Keratinocyte (primary cell): ENCODE data around the gene R3HDM4. TPM values are rescaled to one million over a fixed set of nuclear protein-coding genes. Genes with fewer than 3 reads are reported as not detected.

Source experiments
- DNase-seq: peaks from one replicate; pipeline ENCODE4 v3.0.0-alpha.2; 2011; ENCODE audit warnings: low read depth, missing footprints, low spot score
- FAIRE-seq: peaks from 2 replicates; lab custom pipeline; 2011; peaks lifted over from hg19 to GRCh38; lab: Jason Lieb, UNC
- H2AFZ ChIP-seq: 2 replicates; pipeline ENCODE4 v1.6.0; 2012; ENCODE audit warnings: low read length, control low read depth, inconsistent platforms; ENCODE audit not compliant: control insufficient read depth
- H3K27ac ChIP-seq: 2 replicates; pipeline ENCODE4 v1.5.1; 2011; ENCODE audit warnings: low read length; ENCODE audit not compliant: control insufficient read depth, insufficient read depth
- H3K27me3 ChIP-seq: 3 replicates; pipeline ENCODE4 v1.6.0; 2011; ENCODE audit warnings: low read length; ENCODE audit not compliant: control insufficient read depth, insufficient read depth; ENCODE audit errors: extremely low read depth
- H3K36me3 ChIP-seq, 2 experiments: 2 replicates in 1 of 2; 3 replicates in 1 of 2; pipeline ENCODE4 v1.5.1; 2011; ENCODE audit warnings: low read length in 2 of 2, mild to moderate bottlenecking in 1 of 2; ENCODE audit not compliant: control insufficient read depth in 2 of 2, insufficient read depth in 2 of 2; ENCODE audit errors: extremely low read depth in 1 of 2
- H3K4me1 ChIP-seq: 3 replicates; pipeline ENCODE4 v1.5.1; 2011; ENCODE audit warnings: low read length; ENCODE audit not compliant: control insufficient read depth, insufficient read depth; ENCODE audit errors: extremely low read depth
- H3K4me2 ChIP-seq: 3 replicates; pipeline ENCODE4 v1.6.0; 2011; ENCODE audit warnings: low read depth, low read length; ENCODE audit not compliant: control insufficient read depth, insufficient read depth; ENCODE audit errors: extremely low read depth
- H3K4me3 ChIP-seq, 3 experiments: fragments of 200-600 bp in 1 of 3; sonication (generic) in 1 of 3; 2 replicates in 2 of 3; 3 replicates in 1 of 3; pipeline ENCODE4 v1.5.1; 2011 to 2016; ENCODE audit warnings: low read length in 3 of 3, mild to moderate bottlenecking in 3 of 3, control low read depth in 2 of 3, inconsistent platforms in 1 of 3, low read depth in 1 of 3, mixed read lengths in 1 of 3, mixed run types in 1 of 3, moderate library complexity in 1 of 3; ENCODE audit not compliant: control insufficient read depth in 2 of 3, insufficient read depth in 2 of 3; ENCODE audit errors: extremely low read depth in 1 of 3
- H3K79me2 ChIP-seq: 2 replicates; pipeline ENCODE4 v1.6.0; 2012; ENCODE audit warnings: low read length; ENCODE audit not compliant: control insufficient read depth, insufficient read depth
- H3K9ac ChIP-seq: 3 replicates; pipeline ENCODE4 v1.6.0; 2011; ENCODE audit warnings: low read length; ENCODE audit not compliant: control insufficient read depth, insufficient read depth; ENCODE audit errors: extremely low read depth
- H3K9me1 ChIP-seq: 3 replicates; pipeline ENCODE4 v1.6.0; 2011; ENCODE audit warnings: low read length; ENCODE audit not compliant: control insufficient read depth, insufficient read depth; ENCODE audit errors: extremely low read depth
- H3K9me3 ChIP-seq: 2 replicates; pipeline ENCODE4 v1.5.1; 2012; ENCODE audit warnings: low read depth, low read length; ENCODE audit not compliant: control insufficient read depth
- H4K20me1 ChIP-seq: 3 replicates; pipeline ENCODE4 v1.6.0; 2011; ENCODE audit warnings: low read length; ENCODE audit not compliant: control insufficient read depth, insufficient read depth; ENCODE audit errors: extremely low read depth
- EZH2 ChIP-seq: IDR thresholded peaks from one replicate; pipeline ENCODE4 v1.6.1; 2012; ENCODE audit warnings: inconsistent platforms, mild to moderate bottlenecking, low read length, moderate library complexity
- dilution Hi-C: fragments of 300-500 bp; cut with MboI; formaldehyde crosslinking; loops from one replicate; pipeline ENCODE4 v1.7.0; 2020; ENCODE audit warnings: low sequenced_read_pairs; ENCODE audit not compliant: extremely low pct_ligation_motif_present
- polyA plus RNA-seq, 5 experiments: library from polyadenylated mRNA; depleted of rRNA in 3 of 5; stranded (reverse) in 3 of 5; stranded (forward) in 1 of 5; unstranded in 1 of 5; fragments of >200 nt; gene quantifications; 1 replicate in 1 of 5; 2 replicates in 3 of 5; 3 replicates in 1 of 5; pipeline versions ENCODE4 v1.2.1 to v1.2.3, GENCODE V29; 2011 to 2012; ENCODE audit warnings: missing spikeins in 2 of 5, low read depth in 1 of 5, low replicate concordance in 1 of 5
- TF ChIP-seq, protein P1 (sequence below), 3 experiments: IDR thresholded peaks in 1 of 3; conservative IDR thresholded peaks in 1 of 3; optimal IDR thresholded peaks in 1 of 3; 2 replicates in 2 of 3; 3 replicates in 1 of 3; pipeline versions ENCODE3 to v1.5.1; 2011; ENCODE audit warnings: low read length in 3 of 3, mild to moderate bottlenecking in 3 of 3, moderate library complexity in 2 of 3, control low read depth in 1 of 3, inconsistent platforms in 1 of 3; ENCODE audit not compliant: insufficient read depth in 2 of 3; ENCODE audit errors: extremely low read depth in 1 of 3

R3HDM4 gene
- polyA plus RNA-seq, 1 donor (not counting 4 experiments of a cell fraction or from before 2014, with no cell fraction given) = 33.5 TPM

DNA sequence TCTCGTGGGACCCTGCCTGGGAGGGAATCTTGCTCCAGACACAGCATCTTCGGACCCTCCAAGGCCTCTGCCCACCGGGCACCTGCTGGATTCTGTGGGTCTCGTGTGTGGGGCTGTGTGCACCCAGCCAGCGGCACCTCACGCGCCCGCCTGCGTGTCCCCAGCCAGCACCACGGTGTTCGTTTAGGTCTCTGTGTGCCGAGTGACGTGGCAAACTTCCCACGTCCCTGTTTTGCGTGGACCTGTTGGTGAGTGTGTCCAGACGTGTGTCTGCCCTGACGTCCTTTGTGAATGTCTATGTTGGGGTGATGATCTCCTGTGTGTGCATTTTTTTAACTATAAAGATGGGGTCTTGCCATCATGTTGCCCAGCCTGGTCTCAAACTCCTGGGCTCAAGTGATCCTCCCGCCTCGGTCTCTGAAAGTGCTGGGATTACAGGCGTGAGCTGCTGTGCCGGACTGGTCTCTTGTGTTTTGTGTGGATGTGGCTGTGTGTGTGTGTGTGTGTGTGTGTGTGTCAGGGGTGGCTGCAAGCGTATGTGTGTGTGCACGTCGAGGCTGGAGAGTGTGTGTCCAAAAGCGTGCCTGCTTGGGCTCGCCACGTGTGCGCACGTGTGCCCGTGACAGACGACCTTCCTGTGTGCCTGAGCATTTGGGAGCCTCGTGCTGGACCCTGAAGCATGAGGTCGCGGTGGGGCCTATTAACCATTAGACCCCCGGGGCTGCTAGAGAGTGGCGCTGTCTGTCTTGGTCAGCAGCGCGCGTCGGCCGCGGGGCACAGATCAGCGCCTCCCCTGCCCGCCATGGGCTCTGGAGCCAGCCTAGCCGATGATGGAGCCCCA, 28.5 kb upstream of the R3HDM4 start:
- FAIRE-seq = no peak
- H3K9me1 ChIP-seq = peaks cover 2% of the 10 kb centered on the region
- H3K9ac ChIP-seq = peak overlapping the region; percentile 18
- peak overlapping the region; percentile 76 for H3K4me2 ChIP-seq
- dilution Hi-C loops = no loop called here
- peaks cover 6% of the 10 kb centered on the region for H4K20me1 ChIP-seq
- H3K79me2 ChIP-seq = no peaks in the 10 kb centered on the region
- TF ChIP-seq EZH2 = no peak
- no peak for DNase-seq
- H3K27me3 ChIP-seq = peaks cover 6% of the 10 kb centered on the region
- H3K4me3 ChIP-seq = peak overlapping the region; percentile 6 to 30 (median 23)
- H3K36me3 ChIP-seq = peaks cover 0 to 4% of the 10 kb centered on the region in 2 experiments
- H2AFZ ChIP-seq = no peak overlapping the region
- H3K4me1 ChIP-seq = peaks cover 15% of the 10 kb centered on the region
- H3K27ac ChIP-seq = no peak overlapping the region
- no peaks in the 10 kb centered on the region for H3K9me3 ChIP-seq

DNA sequence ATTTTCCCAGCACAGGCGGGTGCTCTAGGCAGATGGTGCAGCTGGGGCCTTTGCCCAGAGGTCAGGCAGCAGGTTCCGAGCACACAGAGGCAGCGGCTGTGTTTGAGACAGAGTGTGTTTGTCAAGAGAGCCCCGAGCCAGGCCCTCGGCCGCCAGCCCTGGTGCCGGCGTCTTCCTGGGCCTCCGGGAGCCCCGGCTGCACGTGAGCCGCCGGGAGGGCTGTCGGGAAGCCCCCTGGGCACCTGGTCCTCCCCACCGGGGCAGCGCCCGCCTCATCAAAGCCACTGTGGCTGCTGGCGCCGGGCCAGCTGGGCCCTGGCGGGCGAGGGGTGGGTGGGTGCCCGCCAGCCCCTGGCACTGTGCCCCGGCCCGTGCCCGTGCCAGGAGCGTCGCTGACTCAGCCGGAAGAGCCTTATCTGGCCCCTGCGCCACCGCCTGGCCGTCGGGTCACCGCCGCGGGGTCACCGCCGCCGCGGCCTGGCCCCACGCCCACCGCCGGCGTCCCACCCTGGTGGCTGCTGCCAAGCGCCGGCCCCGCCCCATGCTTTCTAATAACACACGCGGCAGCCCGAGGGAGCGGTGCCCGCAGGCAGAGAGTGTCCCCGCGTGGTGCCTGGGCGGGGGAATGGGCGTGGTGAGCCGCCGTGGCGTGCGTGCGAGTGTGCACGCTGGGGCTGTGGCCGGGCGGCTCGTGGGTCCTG, 27.7 kb upstream of the R3HDM4 start:
- Histone ChIP-seq H3K27ac (no peak overlapping the region), H3K9ac (peak overlapping the region; percentile 18), H4K20me1 (peaks cover 6% of the 10 kb centered on the region), H2AFZ (no peak overlapping the region), H3K79me2 (no peaks in the 10 kb centered on the region), H3K36me3 (peaks cover 0 to 4% of the 10 kb centered on the region in 2 experiments), H3K9me1 (peaks cover 2% of the 10 kb centered on the region), H3K4me2 (peak overlapping the region; percentile 76), H3K4me1 (peaks cover 15% of the 10 kb centered on the region), H3K27me3 (peaks cover 6% of the 10 kb centered on the region), H3K4me3 (peak overlapping the region; percentile 6 to 30 (median 23)), H3K9me3 (no peaks in the 10 kb centered on the region)
- TF ChIP-seq EZH2 = no peak
- TF ChIP-seq, protein P1, sequence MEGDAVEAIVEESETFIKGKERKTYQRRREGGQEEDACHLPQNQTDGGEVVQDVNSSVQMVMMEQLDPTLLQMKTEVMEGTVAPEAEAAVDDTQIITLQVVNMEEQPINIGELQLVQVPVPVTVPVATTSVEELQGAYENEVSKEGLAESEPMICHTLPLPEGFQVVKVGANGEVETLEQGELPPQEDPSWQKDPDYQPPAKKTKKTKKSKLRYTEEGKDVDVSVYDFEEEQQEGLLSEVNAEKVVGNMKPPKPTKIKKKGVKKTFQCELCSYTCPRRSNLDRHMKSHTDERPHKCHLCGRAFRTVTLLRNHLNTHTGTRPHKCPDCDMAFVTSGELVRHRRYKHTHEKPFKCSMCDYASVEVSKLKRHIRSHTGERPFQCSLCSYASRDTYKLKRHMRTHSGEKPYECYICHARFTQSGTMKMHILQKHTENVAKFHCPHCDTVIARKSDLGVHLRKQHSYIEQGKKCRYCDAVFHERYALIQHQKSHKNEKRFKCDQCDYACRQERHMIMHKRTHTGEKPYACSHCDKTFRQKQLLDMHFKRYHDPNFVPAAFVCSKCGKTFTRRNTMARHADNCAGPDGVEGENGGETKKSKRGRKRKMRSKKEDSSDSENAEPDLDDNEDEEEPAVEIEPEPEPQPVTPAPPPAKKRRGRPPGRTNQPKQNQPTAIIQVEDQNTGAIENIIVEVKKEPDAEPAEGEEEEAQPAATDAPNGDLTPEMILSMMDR (optimal IDR thresholded peaks at IDR 0.05 in 1 of 3, IDR thresholded peaks at IDR 0.05 in 1 of 3, conservative IDR thresholded peaks at IDR 0.05 in 1 of 3; ENCODE audit: extremely low read depth in 1 of 3, insufficient read depth in 2 of 3, low read length in 3 of 3) = peak in 1 of 3 experiments; percentile 6
- no peak for DNase-seq
- dilution Hi-C loops = no loop called here
- no peak for FAIRE-seq
